Measurements from ENCODE around the gene MYLIP. TPM values are rescaled to one million over a fixed set of nuclear protein-coding genes. Genes with fewer than 3 reads are reported as not detected.

MYLIP gene
- polyA plus RNA-seq, 1 experiment: 6.5 TPM

DNA sequence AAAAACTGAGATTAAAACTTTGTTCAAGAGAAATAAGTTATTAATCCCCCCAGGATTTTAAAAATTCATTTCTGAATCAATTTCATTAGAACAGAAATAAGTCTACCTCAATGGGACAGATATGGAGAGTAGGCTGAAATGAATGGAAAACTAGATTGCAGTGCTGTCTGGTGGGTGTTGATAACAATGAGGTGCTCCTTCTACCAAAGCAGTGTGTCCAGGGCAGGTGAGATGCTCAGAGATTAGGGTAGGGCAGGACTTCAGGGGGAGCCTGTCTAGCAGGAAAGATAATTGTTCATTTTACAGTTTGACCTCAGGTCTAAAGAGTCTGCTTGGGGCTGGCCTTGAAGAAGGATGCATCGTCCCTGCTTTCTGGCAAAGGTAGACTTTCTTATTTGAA lies 38.0 kb upstream of the MYLIP start:
- Histone ChIP-seq H3K27me3 (ENCODE audit: control insufficient read depth, insufficient read depth, low read length) (no peaks in the 10 kb centered on the region; the same call in 1 of the 2 replicates), H3K4me3 (ENCODE audit: low read depth, low read length) (no peak overlapping the region), H3K36me3 (ENCODE audit: control insufficient read depth, insufficient read depth, low read length) (no peaks in the 10 kb centered on the region)
- ChIA-PET POLR2A (no interaction called here), CTCF (no interaction called here)
- DNase-seq (ENCODE audit: low read depth): no peak
- TF ChIP-seq, protein P1, sequence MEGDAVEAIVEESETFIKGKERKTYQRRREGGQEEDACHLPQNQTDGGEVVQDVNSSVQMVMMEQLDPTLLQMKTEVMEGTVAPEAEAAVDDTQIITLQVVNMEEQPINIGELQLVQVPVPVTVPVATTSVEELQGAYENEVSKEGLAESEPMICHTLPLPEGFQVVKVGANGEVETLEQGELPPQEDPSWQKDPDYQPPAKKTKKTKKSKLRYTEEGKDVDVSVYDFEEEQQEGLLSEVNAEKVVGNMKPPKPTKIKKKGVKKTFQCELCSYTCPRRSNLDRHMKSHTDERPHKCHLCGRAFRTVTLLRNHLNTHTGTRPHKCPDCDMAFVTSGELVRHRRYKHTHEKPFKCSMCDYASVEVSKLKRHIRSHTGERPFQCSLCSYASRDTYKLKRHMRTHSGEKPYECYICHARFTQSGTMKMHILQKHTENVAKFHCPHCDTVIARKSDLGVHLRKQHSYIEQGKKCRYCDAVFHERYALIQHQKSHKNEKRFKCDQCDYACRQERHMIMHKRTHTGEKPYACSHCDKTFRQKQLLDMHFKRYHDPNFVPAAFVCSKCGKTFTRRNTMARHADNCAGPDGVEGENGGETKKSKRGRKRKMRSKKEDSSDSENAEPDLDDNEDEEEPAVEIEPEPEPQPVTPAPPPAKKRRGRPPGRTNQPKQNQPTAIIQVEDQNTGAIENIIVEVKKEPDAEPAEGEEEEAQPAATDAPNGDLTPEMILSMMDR (IDR thresholded peaks at IDR 0.05; ENCODE audit: insufficient read depth, low read depth, low read length): no peak

DNA sequence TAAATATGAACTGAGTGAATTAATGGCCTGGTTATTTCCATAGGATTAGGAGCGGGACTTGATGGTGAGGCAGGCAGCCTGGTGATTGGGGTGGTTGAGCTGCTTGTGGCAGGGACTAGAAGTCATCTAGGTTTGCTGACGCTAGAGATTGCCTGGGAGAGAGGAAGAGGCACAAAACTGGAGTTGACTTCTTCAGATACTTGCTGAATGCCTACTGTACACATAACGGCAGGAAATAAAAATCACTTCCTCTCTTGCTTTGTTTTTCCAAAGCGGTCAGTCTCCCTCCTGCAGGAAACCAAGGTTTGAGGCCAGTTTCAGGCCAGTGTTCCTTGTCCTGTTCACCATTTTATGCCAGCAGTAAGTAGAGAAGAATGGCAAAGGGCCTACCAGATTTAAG lies 36.7 kb upstream of the MYLIP start:
- Histone ChIP-seq H3K4me3 (ENCODE audit: low read depth, low read length) (no peak overlapping the region), H3K27me3 (ENCODE audit: control insufficient read depth, insufficient read depth, low read length) (no peaks in the 10 kb centered on the region; the same call in 1 of the 2 replicates), H3K36me3 (ENCODE audit: control insufficient read depth, insufficient read depth, low read length) (no peaks in the 10 kb centered on the region)
- no peak for DNase-seq (ENCODE audit: low read depth)
- CTCF ChIA-PET: no interaction called here
- POLR2A ChIA-PET: no interaction called here
- TF ChIP-seq, protein P1 (IDR thresholded peaks at IDR 0.05; ENCODE audit: insufficient read depth, low read depth, low read length): no peak

DNA sequence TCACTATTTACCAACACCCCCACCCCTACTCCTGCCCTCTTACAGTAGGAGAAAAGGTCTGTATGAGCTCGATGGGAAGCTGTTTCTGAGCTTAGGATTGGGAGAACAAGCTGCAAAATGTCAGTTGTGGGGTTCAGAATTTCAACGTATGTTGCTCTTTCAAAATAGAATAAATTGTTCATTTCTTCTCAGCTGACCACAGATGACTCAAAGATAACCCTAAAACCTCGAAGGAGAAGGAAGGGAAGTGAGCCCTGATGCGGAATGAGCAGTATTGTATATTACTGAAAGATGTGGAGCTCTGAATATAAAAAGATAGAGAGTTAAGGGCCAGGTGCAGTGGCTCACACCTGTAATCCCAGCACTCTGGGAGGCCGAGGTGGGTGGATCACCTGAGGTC lies 35.9 kb upstream of the MYLIP start:
- CTCF ChIA-PET: no interaction called here
- TF ChIP-seq, protein P1 (IDR thresholded peaks at IDR 0.05; ENCODE audit: insufficient read depth, low read depth, low read length): no peak
- Histone ChIP-seq H3K4me3 (ENCODE audit: low read depth, low read length) (no peak overlapping the region), H3K27me3 (ENCODE audit: control insufficient read depth, insufficient read depth, low read length) (no peaks in the 10 kb centered on the region; the same call in 1 of the 2 replicates), H3K36me3 (ENCODE audit: control insufficient read depth, insufficient read depth, low read length) (no peaks in the 10 kb centered on the region)
- no peak for DNase-seq (ENCODE audit: low read depth)
- POLR2A ChIA-PET: no interaction called here

DNA sequence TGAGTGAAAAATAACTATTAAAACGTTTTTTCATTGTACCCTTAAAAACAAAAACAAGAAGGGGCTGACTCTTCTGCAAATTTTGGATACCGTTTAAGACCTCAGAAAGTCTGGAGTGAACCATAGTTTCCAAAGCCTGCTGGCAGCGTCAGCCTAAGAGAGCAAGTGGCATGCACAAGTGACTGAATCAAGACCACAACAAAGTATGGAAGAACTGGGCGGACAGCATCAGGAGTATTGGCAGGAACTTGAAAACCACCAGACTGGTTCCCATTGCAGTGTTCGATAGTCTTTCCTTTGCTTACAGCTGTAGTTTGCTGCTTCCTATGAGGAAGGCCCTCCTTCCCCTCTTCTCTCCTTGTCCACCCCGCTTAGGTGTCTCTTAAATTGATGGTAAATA lies 33.7 kb upstream of the MYLIP start:
- CTCF ChIA-PET: no interaction called here
- no peak for DNase-seq (ENCODE audit: low read depth)
- Histone ChIP-seq H3K36me3 (ENCODE audit: control insufficient read depth, insufficient read depth, low read length) (no peaks in the 10 kb centered on the region), H3K4me3 (ENCODE audit: low read depth, low read length) (no peak overlapping the region), H3K27me3 (ENCODE audit: control insufficient read depth, insufficient read depth, low read length) (no peaks in the 10 kb centered on the region; the same call in 1 of the 2 replicates)
- POLR2A ChIA-PET: no interaction called here
- TF ChIP-seq, protein P1 (IDR thresholded peaks at IDR 0.05; ENCODE audit: insufficient read depth, low read depth, low read length): no peak

DNA sequence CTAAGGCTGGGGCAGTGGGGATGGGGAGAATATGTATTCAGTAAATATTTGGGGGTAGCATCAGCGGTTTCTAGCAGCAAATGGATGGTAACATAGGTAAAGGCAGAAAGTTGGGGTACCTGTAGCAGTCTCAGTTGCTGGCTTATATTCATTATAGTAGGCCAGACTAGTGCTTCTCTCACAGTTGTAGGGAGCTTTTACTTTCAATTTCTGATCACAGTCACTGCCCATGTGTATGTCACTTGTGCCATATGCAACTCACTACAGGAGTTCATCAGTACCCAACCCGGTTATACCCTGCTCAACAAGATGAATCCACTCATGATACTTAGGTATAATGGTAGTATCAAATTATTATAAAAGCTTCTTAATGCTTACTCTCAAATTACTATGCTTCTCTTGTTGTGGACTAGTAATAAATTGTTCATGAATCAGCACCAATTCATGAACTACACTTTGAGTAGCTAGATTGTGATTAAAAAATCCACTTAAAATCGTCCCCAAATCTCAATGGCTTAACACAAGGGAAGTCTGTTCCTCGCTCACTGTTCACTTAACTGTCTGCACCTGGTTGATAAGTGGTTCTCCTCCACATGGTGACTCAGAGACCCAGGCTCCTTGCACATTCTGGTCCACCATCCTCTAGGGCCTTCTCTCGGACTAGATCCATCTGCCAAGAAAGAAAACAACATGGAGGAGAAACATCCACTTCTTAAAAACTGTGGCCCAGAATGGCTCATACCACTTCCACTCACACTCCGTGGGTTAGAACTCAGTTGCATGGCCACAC lies 31.3 kb upstream of the MYLIP start:
- TF ChIP-seq, protein P1 (IDR thresholded peaks at IDR 0.05; ENCODE audit: insufficient read depth, low read depth, low read length): no peak
- ChIA-PET CTCF (no interaction called here), POLR2A (no interaction called here)
- no peak for DNase-seq (ENCODE audit: low read depth)
- no peaks in the 10 kb centered on the region for H3K36me3 ChIP-seq (ENCODE audit: control insufficient read depth, insufficient read depth, low read length)
- no peak overlapping the region for H3K4me3 ChIP-seq (ENCODE audit: low read depth, low read length)
- H3K27me3 ChIP-seq (ENCODE audit: control insufficient read depth, insufficient read depth, low read length): no peaks in the 10 kb centered on the region; the same call in 1 of the 2 replicates

Measured in BJ (cell line).